ENCODE data around the gene ATP1B1.

DNA sequence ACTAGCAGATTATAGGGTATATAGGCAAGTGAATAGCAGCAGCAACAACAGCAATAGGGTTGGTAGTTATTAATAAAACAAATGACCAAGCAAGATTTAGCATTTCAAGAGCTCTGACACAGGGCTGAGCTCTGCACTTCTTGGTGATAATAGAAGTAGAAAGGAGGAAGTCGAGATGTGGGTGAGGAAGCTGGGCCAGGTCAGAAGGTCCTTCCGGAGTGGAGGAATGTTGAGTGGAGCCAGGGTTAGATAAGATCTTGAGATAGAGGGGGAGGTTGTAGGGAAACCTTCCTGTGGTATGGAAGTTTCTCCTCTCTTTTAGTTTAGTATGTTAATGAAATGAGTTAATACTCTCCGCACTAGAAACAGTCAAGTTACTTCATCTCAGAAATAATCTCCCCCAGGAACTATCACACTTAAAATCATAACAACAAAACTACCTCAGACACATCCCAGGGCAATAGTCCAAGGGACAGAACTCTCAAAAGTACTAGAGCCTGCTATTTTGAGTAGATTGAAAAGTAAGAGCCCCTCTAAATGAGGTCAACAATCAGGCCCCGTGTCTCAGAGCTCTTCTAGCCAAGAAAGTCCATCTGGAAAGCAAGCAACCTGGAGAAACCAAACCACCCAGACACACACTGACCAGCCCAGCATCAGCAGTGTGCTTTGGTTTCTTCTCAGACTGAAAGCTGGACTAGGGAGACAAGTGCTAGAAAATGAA lies 45.4 kb upstream of the ATP1B1 start:
- TF ChIP-seq, protein P1, sequence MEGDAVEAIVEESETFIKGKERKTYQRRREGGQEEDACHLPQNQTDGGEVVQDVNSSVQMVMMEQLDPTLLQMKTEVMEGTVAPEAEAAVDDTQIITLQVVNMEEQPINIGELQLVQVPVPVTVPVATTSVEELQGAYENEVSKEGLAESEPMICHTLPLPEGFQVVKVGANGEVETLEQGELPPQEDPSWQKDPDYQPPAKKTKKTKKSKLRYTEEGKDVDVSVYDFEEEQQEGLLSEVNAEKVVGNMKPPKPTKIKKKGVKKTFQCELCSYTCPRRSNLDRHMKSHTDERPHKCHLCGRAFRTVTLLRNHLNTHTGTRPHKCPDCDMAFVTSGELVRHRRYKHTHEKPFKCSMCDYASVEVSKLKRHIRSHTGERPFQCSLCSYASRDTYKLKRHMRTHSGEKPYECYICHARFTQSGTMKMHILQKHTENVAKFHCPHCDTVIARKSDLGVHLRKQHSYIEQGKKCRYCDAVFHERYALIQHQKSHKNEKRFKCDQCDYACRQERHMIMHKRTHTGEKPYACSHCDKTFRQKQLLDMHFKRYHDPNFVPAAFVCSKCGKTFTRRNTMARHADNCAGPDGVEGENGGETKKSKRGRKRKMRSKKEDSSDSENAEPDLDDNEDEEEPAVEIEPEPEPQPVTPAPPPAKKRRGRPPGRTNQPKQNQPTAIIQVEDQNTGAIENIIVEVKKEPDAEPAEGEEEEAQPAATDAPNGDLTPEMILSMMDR (IDR thresholded peaks at IDR 0.05): no peak
- no peak for TF ChIP-seq POLR2A (IDR thresholded peaks at IDR 0.05)
